ENCODE data around the gene ARMC9. TPM values are rescaled to one million over a fixed set of nuclear protein-coding genes. Genes with fewer than 3 reads are reported as not detected.
"Not testable (repeated sequence)": the region's sequence is repeated elsewhere in the genome, so short reads cannot be mapped to it uniquely, and the experiment has no call there.

The ARMC9 gene
- total RNA-seq, 1 donor from 2014 or later = 11.8 TPM

DNA sequence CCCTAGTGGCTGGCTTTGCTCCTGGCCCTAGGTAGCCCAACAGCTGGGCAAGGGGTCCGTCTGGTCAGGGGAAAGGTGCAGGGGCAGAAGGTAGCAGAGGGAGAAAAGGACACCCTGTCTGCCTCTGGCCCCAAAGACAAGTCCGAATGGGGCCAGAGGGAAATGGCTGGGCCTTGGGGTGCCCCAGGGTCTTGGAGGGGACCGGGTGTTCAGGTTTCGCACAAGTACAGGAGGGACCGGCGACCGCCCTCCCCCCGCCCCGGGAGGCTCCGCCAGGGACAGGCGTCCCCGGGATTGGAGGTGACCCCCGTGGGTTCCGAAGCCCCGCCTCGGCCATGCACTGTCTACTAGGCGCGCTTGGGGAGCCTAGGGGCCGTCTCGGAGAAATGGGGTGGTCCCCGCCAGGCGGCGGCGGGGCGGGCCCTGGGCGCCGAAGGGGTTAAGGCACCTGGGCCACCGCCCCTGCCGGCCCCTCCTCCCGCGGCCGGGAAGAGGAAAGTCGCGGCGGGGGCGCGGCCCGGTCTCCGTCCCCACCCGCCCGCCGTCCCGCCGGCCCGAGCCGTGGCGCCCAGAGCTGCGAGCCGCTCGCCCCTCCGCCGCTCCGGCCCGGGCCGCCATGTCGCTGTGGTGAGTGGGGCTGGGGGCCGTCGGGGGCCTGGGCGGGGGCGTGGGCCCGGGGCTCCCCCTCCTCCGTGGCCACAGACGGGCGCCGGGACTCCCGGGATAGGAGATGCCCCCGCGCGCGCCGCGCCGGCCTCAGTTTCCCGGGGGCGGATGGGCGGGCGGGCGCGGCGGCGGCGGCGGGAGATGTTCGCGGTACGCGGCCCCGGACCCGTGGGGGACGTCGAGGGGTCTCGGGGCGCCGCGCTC, 197.0 kb downstream of the ARMC9 start, which contains the start of gene B3GNT7:
Gene B3GNT7, plus strand, starts transcription at position 523 of the 870 bp plus-strand sequence. Its CDS starts 94 bp downstream, at position 617.
- no peak for DNase-seq (ENCODE audit: low spot score)

DNA sequence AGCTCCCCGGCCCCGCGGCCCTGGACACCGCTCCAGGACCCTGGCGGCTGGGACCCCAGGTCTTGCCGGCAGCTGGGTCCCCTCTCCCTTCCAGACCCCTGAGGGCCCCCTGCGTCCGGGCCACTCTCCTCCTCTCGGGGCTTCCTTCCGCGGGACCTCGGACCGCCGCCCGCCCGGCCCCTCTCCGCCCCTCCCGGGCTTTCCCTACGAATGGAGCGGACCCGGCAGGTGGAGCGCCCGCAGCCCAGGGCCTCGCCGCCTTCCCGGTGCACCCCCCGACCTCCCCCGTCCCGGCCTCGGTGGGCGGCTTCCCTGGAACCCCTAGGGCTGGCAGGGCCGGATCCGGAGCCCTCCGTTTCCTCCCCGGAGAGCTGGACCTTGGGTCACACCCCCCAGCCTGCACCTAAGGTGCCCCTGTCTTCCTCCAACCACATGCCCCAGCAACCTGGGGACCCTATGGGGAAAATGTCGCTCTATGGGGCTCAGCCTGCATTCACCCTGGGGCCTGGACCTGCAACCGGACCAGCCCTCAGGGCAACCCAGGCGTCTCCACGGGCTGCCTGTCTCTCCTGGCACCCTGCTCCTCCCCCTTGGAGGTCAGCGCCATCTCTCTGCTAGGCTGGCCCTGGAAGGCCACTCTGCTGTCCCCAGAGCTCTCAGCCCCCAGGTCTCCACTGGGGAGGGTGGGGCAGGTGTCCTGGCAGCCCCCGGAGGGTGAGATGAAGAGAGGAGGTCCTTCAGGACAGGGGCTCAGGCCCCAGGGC, 197.8 kb downstream of the ARMC9 start:
- no peak for DNase-seq (ENCODE audit: low spot score)

DNA sequence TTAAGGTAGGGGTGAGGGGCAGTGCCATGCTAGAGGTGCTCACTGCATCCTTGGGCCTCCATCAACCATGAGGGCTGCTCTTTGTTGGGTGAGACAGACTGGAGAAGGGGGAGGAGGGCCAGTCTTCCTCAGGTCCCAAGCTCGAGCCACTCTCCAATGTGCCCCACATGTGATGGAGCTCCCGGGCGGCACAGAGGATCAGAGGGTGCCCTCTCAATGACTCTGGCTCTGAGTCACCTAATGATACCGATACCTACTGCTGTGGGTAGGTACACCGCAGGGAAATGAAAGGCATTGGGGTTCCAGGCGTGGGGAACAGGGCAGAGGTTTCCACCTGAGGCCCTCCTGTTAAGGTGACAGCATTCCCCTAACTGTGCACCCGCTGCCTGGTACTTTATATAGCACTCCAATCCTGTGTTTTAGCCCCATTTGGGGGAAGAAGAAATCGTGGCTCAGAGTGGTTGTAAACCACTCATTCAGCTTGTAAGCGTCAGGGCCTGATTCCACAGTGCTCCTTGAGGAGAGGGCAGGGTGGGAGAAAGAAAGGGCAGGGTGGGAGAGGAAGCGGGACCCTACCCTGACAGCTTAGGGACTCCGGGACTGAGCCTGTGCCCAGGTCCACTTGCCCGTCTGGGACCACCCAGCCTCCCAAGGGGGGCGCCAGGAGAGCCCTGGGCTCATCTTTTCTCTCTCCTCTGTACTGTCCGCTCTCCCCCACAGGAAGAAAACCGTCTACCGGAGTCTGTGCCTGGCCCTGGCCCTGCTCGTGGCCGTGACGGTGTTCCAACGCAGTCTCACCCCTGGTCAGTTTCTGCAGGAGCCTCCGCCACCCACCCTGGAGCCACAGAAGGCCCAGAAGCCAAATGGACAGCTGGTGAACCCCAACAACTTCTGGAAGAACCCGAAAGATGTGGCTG, 198.8 kb downstream of the ARMC9 start:
- no peak for DNase-seq (ENCODE audit: low spot score)

DNA sequence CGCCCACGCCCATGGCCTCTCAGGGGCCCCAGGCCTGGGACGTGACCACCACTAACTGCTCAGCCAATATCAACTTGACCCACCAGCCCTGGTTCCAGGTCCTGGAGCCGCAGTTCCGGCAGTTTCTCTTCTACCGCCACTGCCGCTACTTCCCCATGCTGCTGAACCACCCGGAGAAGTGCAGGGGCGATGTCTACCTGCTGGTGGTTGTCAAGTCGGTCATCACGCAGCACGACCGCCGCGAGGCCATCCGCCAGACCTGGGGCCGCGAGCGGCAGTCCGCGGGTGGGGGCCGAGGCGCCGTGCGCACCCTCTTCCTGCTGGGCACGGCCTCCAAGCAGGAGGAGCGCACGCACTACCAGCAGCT, 199.5 kb downstream of the ARMC9 start:
- no peak for DNase-seq (ENCODE audit: low spot score)

DNA sequence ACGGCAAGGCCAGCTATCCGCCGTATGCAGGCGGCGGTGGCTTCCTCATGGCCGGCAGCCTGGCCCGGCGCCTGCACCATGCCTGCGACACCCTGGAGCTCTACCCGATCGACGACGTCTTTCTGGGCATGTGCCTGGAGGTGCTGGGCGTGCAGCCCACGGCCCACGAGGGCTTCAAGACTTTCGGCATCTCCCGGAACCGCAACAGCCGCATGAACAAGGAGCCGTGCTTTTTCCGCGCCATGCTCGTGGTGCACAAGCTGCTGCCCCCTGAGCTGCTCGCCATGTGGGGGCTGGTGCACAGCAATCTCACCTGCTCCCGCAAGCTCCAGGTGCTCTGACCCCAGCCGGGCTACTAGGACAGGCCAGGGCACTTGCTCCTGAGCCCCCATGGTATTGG, 200.2 kb downstream of the ARMC9 start:
- DNase-seq (ENCODE audit: low spot score) = no peak

DNA sequence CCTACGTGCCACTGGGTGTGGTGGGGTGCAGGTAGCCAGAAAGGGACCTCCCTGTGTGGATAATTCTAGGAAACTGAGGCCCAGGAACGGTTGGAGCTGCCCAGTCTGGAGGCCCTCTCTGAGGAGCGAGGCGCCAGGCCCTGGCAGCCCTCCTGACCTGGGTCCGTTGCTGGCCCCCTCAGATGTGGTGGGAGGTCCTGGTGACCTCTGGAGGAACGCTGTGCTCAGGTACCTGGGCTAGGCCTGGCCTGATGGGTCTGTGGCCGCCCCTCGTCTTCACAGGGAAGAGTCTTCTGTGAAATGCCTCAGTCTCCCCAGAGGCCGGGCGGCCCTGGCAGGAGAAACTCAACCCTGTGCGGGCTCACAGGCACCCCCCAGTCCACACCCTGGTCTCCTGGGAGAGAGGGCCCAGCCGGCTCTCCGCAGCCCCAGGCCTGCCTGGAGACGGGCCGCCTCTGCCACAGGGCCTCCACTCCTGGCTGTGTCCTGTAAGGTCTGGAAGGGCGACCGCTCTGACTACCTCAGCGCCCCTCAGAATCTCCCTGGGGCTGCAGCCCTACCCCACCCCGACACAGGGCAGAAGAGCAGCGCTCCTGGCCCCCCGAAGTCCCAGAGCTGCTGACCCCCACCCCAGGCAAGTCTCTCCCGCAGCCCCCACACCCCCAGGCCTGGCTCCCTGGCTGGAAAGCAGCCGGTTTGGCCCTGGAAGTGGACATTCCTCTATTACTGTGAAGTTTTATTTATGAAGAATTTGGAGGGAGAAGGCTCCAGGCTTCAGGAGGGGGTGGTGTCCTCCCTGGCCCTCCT, 200.8 kb downstream of the ARMC9 start:
- no peak for DNase-seq (ENCODE audit: low spot score)

DNA sequence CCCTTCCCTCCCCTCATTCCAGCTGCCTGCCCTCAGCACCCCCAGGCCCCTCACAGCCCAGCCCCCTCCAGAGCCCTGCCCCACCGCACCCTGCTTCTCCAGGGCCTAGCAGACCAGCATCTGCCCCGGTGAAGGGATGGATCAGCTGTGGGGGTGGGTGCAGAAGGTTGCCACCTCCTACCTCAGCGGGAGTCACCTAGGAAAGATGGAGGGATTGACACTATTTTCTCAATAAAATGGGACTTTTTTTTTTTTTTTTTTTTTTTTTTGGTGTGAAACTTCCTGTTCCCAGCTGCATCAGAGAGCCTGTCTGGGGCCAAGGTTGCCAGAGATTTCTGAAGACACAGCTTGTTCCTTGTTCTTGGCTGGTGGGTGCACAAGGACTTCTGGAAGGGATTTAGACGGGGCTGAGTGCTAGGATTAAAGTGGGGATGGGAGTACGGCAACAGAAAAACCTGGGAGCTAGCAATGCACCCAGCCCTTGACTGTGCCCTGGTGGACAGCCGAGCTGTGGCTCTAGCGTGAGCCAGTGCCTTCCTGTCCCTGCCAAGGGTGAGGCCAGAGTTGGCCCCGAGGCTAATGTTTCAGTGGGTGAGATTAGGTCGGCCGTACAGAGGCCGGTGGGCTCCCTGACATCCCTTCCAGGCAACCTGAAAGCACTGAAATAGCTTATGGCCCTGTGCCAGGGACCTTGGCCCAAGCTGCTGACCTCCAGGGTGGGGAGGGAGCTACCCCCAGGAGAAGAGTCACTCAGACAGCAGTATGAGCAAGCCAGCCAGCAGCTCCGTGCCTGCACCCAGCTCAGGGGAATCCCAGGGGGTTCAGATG, 201.6 kb downstream of the ARMC9 start:
- no peak for DNase-seq (ENCODE audit: low spot score)

DNA sequence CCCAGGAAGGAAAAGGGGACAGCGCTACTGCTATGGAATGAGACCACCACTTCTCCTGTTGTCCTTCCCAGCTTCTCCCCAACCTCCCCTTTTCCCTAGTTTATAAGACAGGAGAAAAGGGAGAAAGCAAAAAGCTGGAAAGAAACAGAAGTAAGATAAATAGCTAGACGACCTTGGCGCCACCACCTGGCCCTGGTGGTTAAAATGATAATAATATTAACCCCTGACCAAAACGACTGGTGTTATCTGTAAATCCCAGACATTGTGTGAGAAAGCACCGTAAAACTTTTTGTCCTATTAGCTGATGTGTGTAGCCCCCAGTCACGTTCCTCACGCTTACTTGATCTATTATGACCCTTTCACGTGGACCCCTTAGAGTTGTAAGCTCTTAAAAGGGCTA, 202.2 kb downstream of the ARMC9 start:
- not testable (repeated sequence) for DNase-seq (ENCODE audit: low spot score)

DNA sequence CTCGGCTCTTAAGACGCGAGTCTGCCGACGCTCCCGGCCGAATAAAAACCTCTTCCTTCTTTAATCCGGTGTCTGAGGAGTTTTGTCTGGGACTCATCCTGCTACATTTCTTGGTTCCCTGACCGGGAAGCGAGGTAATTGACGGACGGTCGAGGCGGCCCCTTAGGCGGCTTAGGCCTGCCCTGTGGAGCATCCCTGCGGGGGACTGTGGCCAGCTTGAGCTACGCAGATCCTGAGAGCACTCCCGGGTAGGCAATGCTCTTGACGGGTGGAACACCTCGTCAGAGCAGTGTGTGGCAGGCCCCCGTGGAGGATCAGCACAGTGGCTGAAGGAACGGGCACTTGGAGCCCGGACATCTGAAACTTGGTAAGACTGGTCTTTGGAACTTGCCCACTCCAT, 202.7 kb downstream of the ARMC9 start:
- DNase-seq (ENCODE audit: low spot score) = not testable (repeated sequence)

DNA sequence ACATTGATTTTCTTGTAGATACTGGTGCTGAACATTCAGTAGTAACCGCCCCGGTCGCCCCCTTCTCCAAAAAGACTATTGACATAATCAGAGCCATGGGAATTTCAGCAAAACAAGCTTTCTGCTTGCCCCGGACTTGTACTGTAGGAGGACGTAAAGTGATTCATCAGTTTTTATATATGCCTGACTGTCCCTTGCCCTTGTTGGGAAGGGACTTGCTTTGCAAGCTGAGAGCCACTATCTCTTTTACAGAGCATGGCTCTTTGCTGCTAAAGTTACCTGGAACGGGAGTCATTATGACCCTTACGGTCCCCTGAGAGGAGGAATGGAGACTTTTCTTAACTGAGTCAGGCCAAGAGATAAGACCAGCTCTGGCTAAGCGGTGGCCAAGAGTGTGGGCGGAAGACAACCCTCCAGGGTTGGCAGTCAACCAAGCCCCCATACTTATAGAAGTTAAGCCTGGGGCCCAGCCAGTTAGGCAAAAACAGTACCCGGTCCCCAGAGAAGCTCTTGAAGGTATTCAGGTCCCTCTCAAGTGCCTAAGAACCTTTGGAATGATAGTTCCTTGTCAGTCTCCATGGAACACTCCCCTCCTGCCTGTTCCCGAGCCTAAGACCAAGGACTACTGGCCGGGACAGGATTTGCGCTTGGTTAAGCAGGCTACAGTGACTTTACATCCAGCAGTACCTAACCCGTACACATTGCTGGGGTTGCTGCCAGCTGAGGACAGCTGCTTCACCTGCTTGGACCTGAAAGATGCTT, 205.2 kb downstream of the ARMC9 start:
- not testable (repeated sequence) for DNase-seq (ENCODE audit: low spot score)

DNA sequence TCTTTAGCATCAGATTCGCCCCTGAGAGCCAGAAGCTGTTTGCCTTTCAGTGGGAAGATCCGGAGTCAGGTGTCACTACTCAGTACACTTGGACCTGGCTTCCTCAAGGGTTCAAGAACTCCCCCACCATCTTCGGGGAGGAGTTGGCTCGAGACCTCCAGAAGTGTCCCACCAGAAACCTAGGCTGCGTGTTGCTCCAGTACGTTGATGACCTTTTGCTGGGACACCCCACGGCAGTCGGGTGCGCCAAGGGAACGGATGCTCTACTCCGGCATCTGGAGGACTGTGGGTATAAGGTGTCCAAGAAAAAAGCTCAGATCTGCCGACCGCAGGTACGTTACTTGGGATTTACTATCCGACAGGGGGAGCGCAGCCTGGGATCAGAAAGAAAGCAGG, 205.8 kb downstream of the ARMC9 start:
- not testable (repeated sequence) for DNase-seq (ENCODE audit: low spot score)

DNA sequence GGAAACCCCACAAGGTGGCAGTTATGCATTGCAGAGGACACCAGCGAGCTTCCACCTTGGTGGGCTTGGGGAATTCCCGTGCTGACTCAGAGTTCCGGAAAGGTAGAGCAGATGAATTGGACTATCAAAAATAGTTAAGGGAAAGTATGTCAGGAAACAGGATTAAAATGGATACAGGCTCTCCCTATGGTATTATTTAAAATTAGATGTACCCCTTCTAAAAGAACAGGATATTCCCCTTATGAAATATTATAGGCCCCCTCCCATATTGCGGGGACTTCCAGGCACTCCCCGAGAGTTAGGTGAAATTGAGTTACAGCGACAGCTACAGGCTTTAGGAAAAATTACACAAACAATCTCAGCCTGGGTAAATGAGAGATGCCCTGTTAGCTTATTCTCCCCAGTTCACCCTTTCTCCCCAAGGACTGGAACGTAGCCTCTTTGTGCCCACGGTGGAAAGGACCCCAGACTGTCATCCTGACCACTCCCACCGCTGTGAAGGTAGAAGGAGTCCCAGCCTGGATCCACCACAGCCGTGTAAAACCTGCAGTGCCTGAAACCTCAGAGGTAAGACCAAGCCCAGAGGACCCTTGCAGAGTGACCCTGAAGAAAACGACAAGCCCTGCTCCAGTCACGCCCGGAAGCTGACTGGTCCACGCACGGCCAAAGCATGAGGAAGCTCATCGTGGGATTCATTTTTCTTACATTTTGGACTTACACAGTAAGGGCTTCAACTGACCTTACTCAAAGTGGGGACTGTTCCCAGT, 207.4 kb downstream of the ARMC9 start:
- not testable (repeated sequence) for DNase-seq (ENCODE audit: low spot score)

DNA sequence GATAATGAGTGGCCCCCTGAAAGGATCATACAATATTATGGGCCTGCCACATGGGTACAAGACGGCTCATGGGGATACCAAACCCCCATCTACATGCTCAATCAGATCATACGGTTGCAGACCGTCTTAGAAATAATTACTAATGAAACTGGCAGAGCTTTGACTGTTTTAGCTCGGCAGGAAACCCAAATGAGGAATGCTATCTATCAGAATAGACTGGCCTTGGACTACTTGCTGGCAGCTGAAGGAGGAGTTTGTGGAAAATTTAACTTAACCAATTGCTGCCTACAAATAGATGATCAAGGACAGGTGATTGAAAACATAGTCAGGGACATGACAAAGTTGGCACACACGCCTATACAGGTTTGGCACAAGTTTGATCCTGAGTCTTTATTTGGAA, 209.3 kb downstream of the ARMC9 start:
- not testable (repeated sequence) for DNase-seq (ENCODE audit: low spot score)

DNA sequence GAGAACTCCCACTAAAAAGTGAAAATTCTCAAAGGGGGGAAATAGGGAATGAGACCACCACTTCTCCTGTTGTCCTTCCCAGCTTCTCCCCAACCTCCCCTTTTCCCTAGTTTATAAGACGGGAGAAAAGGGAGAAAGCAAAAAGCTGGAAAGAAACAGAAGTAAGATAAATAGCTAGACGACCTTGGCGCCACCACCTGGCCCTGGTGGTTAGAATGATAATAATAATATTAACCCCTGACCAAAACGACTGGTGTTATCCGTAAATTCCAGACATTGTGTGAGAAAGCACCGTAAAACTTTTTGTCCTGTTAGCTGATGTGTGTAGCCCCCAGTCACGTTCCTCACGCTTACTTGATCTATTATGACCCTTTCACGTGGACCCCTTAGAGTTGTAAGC, 209.9 kb downstream of the ARMC9 start:
- DNase-seq (ENCODE audit: low spot score) = not testable (repeated sequence)

DNA sequence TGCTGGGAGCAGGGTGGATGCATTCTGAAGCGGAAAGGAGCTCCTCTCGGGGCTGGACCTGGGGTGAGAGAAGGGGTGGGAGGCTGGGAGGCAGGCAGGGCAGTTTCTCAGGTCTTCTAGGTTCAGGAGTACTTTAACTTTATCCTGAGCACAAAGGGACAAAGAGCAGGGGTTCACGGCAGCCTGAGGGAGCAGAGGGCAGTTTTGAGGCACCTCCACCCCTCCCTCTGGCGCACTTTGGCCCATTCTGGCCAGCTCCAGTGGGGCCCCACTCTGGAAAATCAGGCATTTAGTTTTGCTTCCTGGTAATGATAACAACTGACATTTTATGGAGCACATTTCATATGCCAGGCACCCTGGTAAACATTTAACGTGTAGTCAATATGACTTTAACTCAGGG, 211.3 kb downstream of the ARMC9 start:
- DNase-seq (ENCODE audit: low spot score) = no peak

DNA sequence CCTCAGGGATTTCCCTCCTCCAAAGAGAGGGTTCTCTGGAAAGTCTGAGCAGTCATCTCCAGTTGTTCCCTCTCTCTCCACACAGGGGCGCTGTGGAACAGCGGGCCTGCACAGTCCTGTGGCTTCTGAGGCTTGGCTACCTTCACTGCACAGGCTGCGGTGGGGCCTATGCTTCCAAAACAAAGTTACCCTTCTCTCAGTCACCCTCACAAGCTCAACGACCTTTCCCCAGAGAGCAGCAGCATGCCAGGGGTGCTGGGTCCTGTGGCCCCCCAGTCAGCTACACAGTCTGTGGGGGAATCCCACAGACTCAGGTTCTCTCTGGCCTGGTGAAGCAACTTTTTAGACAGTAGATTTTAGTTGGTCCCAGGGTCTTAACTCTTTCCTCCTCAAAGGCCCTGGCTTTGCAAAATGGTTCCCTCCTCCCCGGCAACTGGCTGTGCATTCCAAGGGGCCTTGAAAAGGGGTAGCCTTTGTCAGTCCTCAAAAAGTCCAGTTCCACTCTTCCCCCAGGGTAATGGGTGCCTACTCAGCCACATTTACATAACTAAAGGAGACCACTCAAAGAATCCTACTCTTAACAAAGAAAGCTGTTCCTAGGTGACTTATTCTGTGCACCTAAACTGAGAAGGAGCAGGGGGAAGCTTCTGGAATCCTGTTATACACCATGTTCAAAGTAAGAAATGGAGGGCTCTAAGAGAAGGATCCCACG, 212.0 kb downstream of the ARMC9 start:
- no peak for DNase-seq (ENCODE audit: low spot score)

DNA sequence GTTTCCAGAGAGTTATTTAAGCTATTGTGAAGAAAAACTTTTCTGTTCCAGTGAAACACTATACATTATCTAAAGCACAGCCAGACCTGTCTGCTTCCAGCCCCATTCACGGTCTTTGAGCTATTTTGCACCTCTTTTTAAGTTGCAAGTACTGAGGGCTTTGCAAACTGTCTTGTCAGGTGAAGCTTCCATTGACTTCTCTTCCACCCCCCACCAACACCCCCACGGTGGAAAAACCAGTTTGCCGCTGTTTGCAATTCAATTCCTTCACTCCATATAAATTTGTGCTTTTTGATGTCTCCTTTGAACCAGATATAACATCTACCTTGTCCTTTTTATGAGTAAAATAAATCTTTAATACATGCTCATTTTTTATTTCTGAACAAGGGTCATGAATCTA, 212.8 kb downstream of the ARMC9 start:
- no peak for DNase-seq (ENCODE audit: low spot score)
